ENCODE data around the gene CLNK. TPM values are rescaled to one million over a fixed set of nuclear protein-coding genes. Genes with fewer than 3 reads are reported as not detected.

The CLNK gene
- total and polyA plus RNA-seq, 2 of the 13 experiments (the other 11 are each of a cell fraction or from before 2014, with no cell fraction given), result not detected

- Histone ChIP-seq H3K36me3 (replicated peaks in 1 of 2; ENCODE audit: control insufficient read depth in 1 of 2, insufficient read depth in 2 of 2, low read length in 2 of 2) (no peaks in the 10 kb centered on the region), H3K9me3 (ENCODE audit: low read length) (no peaks in the 10 kb centered on the region), H3K4me2 (ENCODE audit: low read depth, low read length) (no peak overlapping the region), H3K4me3 (replicated peaks in 1 of 3; ENCODE audit: insufficient read depth in 1 of 3, low read depth in 2 of 3, low read length in 3 of 3) (no peak overlapping the region), H3K4me1 (ENCODE audit: insufficient read depth, low read length) (no peaks in the 10 kb centered on the region), H3K9ac (ENCODE audit: insufficient read depth, low read depth, low read length) (no peak overlapping the region), H3K79me2 (ENCODE audit: insufficient read depth, low read length) (no peaks in the 10 kb centered on the region), H4K20me1 (ENCODE audit: insufficient read depth, low read length) (no peaks in the 10 kb centered on the region), H3K27ac (ENCODE audit: extremely low read length, insufficient read depth, low read length) (no peak overlapping the region), H3K27me3 (ENCODE audit: control insufficient read depth in 1 of 2, insufficient read depth in 2 of 2, low read length in 2 of 2) (no peaks in the 10 kb centered on the region; a peak in 1 of 5 replicates), H2AFZ (ENCODE audit: low read length) (no peak overlapping the region)
- TF ChIP-seq SMARCC2 (IDR thresholded peaks at IDR 0.05) (no peak), ZNF788 (CRISPR knock-in tag; IDR thresholded peaks at IDR 0.05; ENCODE audit: borderline replicate concordance) (no peak)
- 30% methylated on average over 1 of the region's 1 CpG for WGBS (ENCODE audit: low lambda C conversion rate)
- DNase-seq (ENCODE audit: low spot score) (no peak), FAIRE-seq (no peak), ATAC-seq (no peak)
- CTCF ChIA-PET (ENCODE audit: low intra/inter-chr PET ratio, low total read pairs), result no interaction called here
- BruUV-seq (replicated peaks), result no TSS peak
- POLR2A ChIA-PET, result no interaction called here
- intact Hi-C loops (cut with micrococcal nuclease; ENCODE audit: unreplicated experiment) (no loop called here), in situ Hi-C loops (cut with HindIII; ENCODE audit: extremely low pct_ligation_motif_present, low pct_unique_long_range_greater_than_20kb) (no loop called here)
Observed at GRCh38 chr4:10671366-10671765, 13.2 kb downstream of the CLNK start.

GRCh38 chr4:10670321-10670720 lies 14.2 kb downstream of the CLNK start:
- Histone ChIP-seq H3K27ac (ENCODE audit: extremely low read length, insufficient read depth, low read length) (no peak overlapping the region), H3K36me3 (replicated peaks in 1 of 2; ENCODE audit: control insufficient read depth in 1 of 2, insufficient read depth in 2 of 2, low read length in 2 of 2) (no peaks in the 10 kb centered on the region), H3K4me2 (ENCODE audit: low read depth, low read length) (no peak overlapping the region), H3K4me1 (ENCODE audit: insufficient read depth, low read length) (no peaks in the 10 kb centered on the region), H3K9me3 (ENCODE audit: low read length) (no peaks in the 10 kb centered on the region), H2AFZ (ENCODE audit: low read length) (no peak overlapping the region), H3K27me3 (ENCODE audit: control insufficient read depth in 1 of 2, insufficient read depth in 2 of 2, low read length in 2 of 2) (no peaks in the 10 kb centered on the region; a peak in 1 of 5 replicates), H3K4me3 (replicated peaks in 1 of 3; ENCODE audit: insufficient read depth in 1 of 3, low read depth in 2 of 3, low read length in 3 of 3) (no peak overlapping the region), H4K20me1 (ENCODE audit: insufficient read depth, low read length) (no peaks in the 10 kb centered on the region), H3K9ac (ENCODE audit: insufficient read depth, low read depth, low read length) (no peak overlapping the region), H3K79me2 (ENCODE audit: insufficient read depth, low read length) (no peaks in the 10 kb centered on the region)
- FAIRE-seq (no peak), DNase-seq (ENCODE audit: low spot score) (no peak), ATAC-seq (no peak)
- no TSS peak for BruUV-seq (replicated peaks)
- no peak for TF ChIP-seq ZNF720 (CRISPR knock-in tag; IDR thresholded peaks at IDR 0.05)
- intact Hi-C loops (cut with micrococcal nuclease; ENCODE audit: unreplicated experiment) (no loop called here), in situ Hi-C loops (cut with HindIII; ENCODE audit: extremely low pct_ligation_motif_present, low pct_unique_long_range_greater_than_20kb) (no loop called here)
- POLR2A ChIA-PET, result no interaction called here
- CTCF ChIA-PET (ENCODE audit: low intra/inter-chr PET ratio, low total read pairs), result no interaction called here
- WGBS (ENCODE audit: low lambda C conversion rate), result 2% methylated on average over 3 of the region's 3 CpGs
